Measurements from ENCODE around the gene TPSAB1. TPM values are rescaled to one million over a fixed set of nuclear protein-coding genes. Genes with fewer than 3 reads are reported as not detected.

TPSAB1 gene
- total RNA-seq, 1 donor from 2014 or later, result not detected

DNA sequence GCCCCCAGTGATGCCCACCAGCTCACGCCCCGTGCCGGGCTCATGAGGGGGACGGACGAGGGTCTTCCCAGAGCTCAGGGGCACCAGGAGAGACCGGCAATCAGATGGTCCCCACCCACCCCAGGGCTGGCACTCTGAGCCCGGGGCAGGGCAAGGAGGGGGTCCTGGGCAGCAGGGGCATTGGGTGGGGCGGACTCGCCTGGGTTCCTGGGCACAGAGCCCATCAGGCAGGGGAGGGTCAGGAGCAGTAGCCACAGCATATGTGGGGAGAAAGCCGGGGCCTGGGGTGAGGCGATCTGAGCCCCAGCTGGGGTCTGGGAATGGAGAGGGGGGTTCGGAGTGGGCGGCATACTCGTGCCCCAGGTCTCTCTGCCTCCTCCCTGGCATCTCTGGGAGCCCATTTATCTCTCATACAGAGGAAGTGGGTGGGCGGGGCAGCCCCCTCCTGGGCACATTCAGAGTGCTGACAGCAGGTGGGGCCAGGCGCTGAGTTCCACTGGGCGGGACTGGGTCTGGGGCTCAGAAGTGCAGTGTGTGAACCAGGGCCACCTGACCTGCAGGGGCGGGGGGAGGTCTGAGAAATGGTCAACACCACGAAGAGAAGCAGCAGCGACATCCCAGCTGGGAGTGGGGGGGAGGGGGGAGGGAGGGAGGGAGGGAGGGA, 48.4 kb downstream of the TPSAB1 start:
- DNase-seq, result no peak

DNA sequence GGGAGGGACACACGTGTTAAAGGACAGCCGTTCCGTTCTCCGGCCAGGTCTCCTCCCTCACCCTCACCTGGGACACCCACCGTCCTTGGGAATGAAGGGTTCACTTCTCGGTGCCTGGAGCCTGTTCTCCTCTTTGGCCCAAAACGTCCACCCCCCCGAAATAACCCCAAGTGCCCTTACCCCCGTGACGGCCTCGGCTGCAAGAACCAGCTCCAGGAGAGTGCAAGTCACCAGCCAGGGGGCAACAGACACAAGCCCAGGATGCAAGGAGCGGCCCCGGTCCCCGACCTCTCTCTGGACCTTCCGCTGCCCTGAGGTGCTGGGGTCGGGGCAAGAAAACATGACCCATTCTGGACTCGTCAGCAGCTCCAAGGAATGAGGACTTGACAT, 49.0 kb downstream of the TPSAB1 start:
- DNase-seq, result no peak

DNA sequence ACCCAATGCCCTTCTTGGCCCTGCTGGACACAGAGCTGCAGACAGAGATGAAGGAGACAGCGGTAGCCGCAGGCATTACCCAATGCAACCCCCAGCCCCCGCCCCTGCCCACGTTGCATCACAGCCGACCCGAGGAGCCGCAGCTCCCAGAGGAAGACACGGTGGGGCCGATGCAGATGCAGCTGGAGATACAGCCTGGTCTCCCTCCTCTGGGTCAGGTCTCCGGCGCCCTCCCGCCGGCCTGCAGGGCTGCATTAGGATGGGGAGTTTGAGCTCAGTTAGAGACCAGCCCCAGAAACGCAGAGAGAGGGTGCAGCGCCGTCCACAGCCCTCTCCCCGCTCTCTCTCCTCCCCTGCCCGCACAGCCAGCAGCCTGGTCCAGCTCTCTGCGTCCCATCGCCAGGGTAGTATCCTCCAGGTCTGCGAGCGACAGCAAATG, 49.6 kb downstream of the TPSAB1 start:
- no peak for DNase-seq

GRCh38 chr16:1290860-1291575, 50.5 kb downstream of the TPSAB1 start:
- peak; percentile 57 for DNase-seq

DNA sequence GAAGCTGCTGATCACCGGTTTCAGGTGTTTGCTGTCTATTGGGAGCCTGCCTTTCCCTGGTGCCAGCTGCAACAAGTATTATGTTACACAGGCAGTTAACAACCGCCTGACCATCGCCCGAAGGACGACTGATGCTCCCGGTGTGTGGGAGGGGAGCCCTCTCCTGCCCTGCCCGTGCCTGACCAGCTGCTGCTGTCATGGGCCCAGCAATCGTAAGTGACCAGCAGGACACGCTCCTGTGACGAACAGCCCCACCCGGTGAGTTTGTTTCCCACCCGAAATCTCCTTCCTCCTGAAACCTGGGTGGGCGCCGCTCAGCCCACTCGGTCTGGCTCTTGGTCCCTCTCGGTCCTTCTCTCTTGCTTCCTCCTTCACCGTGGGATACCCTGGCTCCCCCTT, 51.1 kb downstream of the TPSAB1 start:
- DNase-seq, result no peak

Other genes starting within 250 kb of the TPSAB1 start
- gene SSTR5, start 168.0 kb upstream of the TPSAB1 start, total RNA-seq, result 0.17 and 1.1 TPM in 2 replicates
- not detected in 2 replicates for gene C1QTNF8, start 144.5 kb upstream of the TPSAB1 start, total RNA-seq
- gene CACNA1H, start 87.6 kb upstream of the TPSAB1 start, total RNA-seq, result 0.05 and 0.17 TPM in 2 replicates
- gene TPSG1, start 15.4 kb upstream of the TPSAB1 start, total RNA-seq, result not detected in 2 replicates
- not detected in 2 replicates for gene TPSB2, start 10.5 kb upstream of the TPSAB1 start, total RNA-seq
- not detected in 2 replicates for gene TPSD1, start 15.4 kb downstream of the TPSAB1 start, total RNA-seq
- 58.7 and 77.9 TPM in 2 replicates for gene UBE2I, start 68.9 kb downstream of the TPSAB1 start, total RNA-seq
- gene BAIAP3, start 92.9 kb downstream of the TPSAB1 start, total RNA-seq, result 1.3 and 1.4 TPM in 2 replicates
- gene TSR3, start 111.2 kb downstream of the TPSAB1 start, total RNA-seq, result 75.9 and 97.2 TPM in 2 replicates
- 40.3 and 49.9 TPM in 2 replicates for gene GNPTG, start 111.2 kb downstream of the TPSAB1 start, total RNA-seq
- 8.2 and 14.5 TPM in 2 replicates for gene UNKL, start 174.0 kb downstream of the TPSAB1 start, total RNA-seq
- 13.7 and 19.7 TPM in 2 replicates for gene UQCC4, start 180.0 kb downstream of the TPSAB1 start, total RNA-seq
- not detected in 2 replicates for gene PERCC1, start 190.4 kb downstream of the TPSAB1 start, total RNA-seq
- gene CCDC154, start 203.9 kb downstream of the TPSAB1 start, total RNA-seq, result 0.09 and 0.34 TPM in 2 replicates
- 69.9 and 96.7 TPM in 2 replicates for gene CLCN7, start 234.3 kb downstream of the TPSAB1 start, total RNA-seq
- gene PTX4, start 248.2 kb downstream of the TPSAB1 start, total RNA-seq, result 0.09 TPM in 1 of 2 replicates, not detected in the other

Measured in dermis blood vessel endothelial cell (primary cell).